Stomach smooth muscle (tissue), 2 donors: ENCODE measurements around the gene ZFX.
"Not testable (repeated sequence)": the region's sequence is repeated elsewhere in the genome, so short reads cannot be mapped to it uniquely, and the experiment has no call there.

Source experiments
- H3K27ac ChIP-seq: one replicate; pipeline ENCODE4 v1.7.0; 2013; ENCODE audit warnings: mild to moderate bottlenecking, low read length, inconsistent platforms
- H3K27me3 ChIP-seq, 2 donors: one replicate each; pipeline ENCODE4 v1.7.0; 2013; ENCODE audit warnings: low read length in 2 of 2; ENCODE audit not compliant: insufficient read depth in 2 of 2, control insufficient read depth in 1 of 2
- H3K36me3 ChIP-seq, 2 donors: one replicate each; pipeline ENCODE4 v1.7.0; 2013; ENCODE audit warnings: low read length in 2 of 2; ENCODE audit not compliant: control insufficient read depth in 2 of 2, insufficient read depth in 2 of 2
- H3K4me1 ChIP-seq: one replicate; pipeline ENCODE4 v1.7.0; 2013; ENCODE audit warnings: low read length; ENCODE audit not compliant: control insufficient read depth, insufficient read depth
- H3K4me3 ChIP-seq, 2 donors: one replicate each; pipeline ENCODE4 v1.7.0; 2013; ENCODE audit warnings: low read length in 2 of 2
- H3K9ac ChIP-seq, 2 donors: one replicate each; pipeline ENCODE4 v1.7.0; 2013; ENCODE audit warnings: low read length in 2 of 2, mild to moderate bottlenecking in 1 of 2
- H3K9me3 ChIP-seq, 2 donors: one replicate each; pipeline ENCODE4 v1.7.0; 2013; ENCODE audit warnings: low read length in 2 of 2; ENCODE audit not compliant: control insufficient read depth in 2 of 2
- donor health status: healthy.
- donor health status: Pancreatic carcinoma.

The ZFX gene

DNA sequence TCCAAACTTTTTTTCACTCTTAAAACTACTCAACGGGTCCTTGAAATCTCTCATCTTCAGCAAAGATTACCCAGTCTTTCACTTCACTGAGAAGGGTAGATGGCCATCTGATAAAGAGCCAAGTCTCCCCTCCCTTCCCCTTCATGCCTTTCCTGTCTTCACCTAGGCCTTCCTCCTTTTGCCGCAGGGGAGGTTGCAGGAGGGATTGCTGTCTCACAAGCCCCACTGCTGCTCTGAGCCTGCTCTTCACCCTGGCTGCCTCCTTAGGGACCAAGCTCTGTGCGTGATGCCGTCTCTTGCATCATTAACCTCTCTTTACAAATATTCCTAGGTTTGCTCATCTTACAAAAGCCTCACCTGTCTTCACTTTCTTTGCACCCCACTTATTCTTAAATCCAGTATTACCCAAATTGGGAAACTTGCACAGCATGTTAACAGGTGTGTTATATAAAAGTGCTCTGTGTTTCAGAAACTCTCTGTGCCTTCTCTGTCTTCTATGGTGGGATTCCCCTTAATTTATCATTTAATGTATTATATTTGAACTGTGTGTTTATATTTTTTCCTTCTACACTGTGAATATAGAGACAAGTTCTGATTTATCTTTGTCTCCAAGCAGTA, 3.8 kb downstream of the ZFX start:
- no peaks in the 10 kb centered on the region for H3K36me3 ChIP-seq
- no peaks in the 10 kb centered on the region for H3K27me3 ChIP-seq
- H3K4me1 ChIP-seq = peaks cover 23% of the 10 kb centered on the region
- no peak overlapping the region for H3K9ac ChIP-seq
- peak overlapping the region; percentile 21 to 24 for H3K4me3 ChIP-seq
- H3K27ac ChIP-seq = peak overlapping the region; percentile 12
- H3K9me3 ChIP-seq = no peaks in the 10 kb centered on the region

DNA sequence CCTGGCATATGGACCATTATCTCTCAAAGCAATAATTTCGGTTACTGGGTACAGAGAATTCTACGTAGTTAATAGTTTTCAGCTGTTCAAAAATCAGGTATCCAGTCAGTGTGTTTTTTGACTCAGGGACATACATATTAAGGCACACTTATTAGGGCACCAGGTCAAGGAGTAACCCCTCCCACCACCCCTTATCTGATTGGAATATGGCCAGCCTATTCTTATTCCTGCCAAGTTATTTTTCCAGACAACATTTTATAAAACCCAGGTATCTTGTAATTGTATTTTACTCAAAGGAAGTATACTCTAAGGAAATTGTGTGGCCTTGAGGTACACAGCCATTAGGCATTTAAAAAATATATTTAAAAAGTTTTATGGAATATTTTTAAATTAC, 4.3 kb downstream of the ZFX start:
- Histone ChIP-seq H3K9me3 (no peaks in the 10 kb centered on the region), H3K4me3 (no peak overlapping the region), H3K4me1 (peaks cover 23% of the 10 kb centered on the region), H3K27ac (no peak overlapping the region), H3K9ac (no peak overlapping the region), H3K36me3 (no peaks in the 10 kb centered on the region), H3K27me3 (no peaks in the 10 kb centered on the region)

DNA sequence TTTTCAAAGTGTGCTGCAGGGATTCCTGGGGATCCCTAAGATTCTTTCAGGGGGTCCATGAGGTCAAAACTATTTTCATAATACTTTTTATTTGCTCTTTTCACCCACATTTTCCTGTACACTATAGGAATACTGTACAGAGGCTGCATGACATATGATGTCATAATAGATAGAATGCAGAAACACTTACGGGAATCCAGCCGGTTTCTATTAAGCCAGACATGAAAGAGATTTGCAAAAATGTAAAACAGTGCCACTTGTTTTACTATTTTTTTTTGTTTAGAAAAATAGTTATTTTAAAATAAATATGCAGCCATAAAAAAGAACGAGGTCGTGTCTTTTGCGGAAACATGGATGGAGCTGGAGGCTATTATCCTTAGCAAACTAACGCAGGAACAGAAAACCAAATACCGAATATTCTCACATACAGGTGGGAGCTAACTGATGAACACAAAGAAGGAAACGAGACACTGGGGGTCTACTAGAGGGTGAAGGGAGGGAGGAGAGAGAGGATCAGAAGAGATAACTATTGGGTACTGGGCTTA, 5.0 kb downstream of the ZFX start:
- Histone ChIP-seq H3K36me3 (no peaks in the 10 kb centered on the region), H3K27ac (no peak overlapping the region), H3K4me3 (no peak overlapping the region), H3K4me1 (peaks cover 23% of the 10 kb centered on the region), H3K9me3 (no peaks in the 10 kb centered on the region), H3K27me3 (no peaks in the 10 kb centered on the region), H3K9ac (peak overlapping the region in 1 of 2 donors; percentile 38)

DNA sequence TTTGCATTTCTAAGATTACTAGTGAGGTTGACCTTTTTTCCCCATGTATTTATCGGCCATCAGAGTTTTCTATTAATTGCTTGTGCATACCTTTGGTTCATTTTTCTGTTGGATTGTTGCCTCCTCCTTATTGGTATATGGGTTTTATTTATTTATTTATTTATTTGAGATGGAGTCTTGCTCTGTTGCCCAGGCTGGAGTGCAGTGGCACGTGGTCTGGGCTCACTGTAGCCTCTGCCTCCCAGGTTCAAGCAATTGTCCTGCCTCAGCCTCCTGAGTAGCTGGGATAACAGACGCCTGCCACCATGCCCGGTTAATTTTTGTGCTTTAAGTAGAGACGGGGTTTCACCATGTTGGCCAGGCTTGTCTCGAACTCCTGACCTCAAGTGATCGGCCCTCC, 6.2 kb downstream of the ZFX start:
- H3K9ac ChIP-seq, H3K27me3 ChIP-seq, H3K27ac ChIP-seq, H3K9me3 ChIP-seq, H3K36me3 ChIP-seq, H3K4me3 ChIP-seq: not testable (repeated sequence)
- peaks cover 23% of the 10 kb centered on the region for H3K4me1 ChIP-seq

DNA sequence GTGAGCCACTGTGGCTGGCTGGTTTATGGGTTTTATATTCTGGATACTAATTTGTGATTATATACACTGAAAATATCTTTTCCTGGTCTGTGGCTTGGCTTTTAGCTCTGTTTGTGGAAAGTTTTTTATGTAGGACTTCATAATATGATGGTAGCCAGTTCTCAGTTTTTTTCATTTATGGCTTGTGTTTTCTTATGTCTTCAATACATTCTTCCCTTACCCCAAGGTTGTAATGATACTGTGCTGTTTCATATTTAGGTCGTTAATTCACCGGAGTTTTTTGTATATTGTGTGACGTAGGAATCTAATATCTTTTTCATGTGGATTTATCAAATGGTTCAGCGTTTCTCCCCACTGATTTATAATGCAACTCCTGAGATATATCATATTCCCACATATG, 6.6 kb downstream of the ZFX start:
- no peaks in the 10 kb centered on the region for H3K36me3 ChIP-seq
- no peaks in the 10 kb centered on the region for H3K27me3 ChIP-seq
- H3K4me1 ChIP-seq = peaks cover 21% of the 10 kb centered on the region
- H3K9me3 ChIP-seq = no peaks in the 10 kb centered on the region
- H3K9ac ChIP-seq = no peak overlapping the region
- no peak overlapping the region for H3K27ac ChIP-seq
- no peak overlapping the region for H3K4me3 ChIP-seq

DNA sequence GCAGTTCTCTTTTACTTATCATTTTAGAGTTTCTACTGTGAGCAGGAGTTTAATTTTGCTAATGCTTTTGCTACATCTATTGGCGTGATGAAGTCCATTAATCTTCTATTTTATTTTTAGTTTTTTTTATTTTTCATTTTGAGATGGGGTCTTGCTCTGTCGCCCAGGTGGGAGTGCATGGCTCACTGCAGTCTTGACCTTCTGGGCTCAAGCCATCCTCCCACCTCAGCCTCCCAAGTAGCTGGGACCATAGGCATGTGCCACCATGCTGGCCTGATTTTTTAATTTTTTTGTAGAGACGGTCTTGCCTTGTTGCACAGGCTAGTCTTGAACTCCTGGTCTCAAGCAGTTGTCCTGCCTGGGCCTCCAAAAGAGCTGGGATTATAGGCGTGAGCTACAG, 9.4 kb downstream of the ZFX start:
- H3K27ac ChIP-seq = no peak overlapping the region
- H3K4me1 ChIP-seq = peaks cover 13% of the 10 kb centered on the region
- no peak overlapping the region for H3K4me3 ChIP-seq
- H3K9me3 ChIP-seq = no peaks in the 10 kb centered on the region
- no peak overlapping the region for H3K9ac ChIP-seq
- no peaks in the 10 kb centered on the region for H3K27me3 ChIP-seq
- H3K36me3 ChIP-seq = no peaks in the 10 kb centered on the region

DNA sequence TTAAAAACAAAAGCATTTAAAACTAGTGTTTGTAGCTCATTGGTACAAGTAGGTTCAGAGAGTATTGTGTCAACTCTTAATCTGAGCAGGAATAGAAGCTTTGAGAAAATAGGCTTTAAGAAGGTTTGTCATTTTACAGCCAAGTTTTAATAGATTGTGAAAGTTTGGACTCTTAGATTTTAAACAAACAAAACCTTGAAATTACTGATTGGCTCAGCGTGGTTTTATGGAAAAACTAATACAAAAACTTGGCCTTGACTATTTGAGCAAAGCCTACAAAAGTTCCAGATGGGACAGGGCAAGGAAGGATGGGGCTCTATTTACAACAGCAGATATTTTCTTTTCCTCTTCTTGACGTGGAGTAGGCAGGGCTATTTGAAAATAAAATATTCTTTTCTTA, 16.5 kb downstream of the ZFX start:
- Histone ChIP-seq H3K4me3 (no peak overlapping the region), H3K9ac (no peak overlapping the region), H3K36me3 (no peaks in the 10 kb centered on the region), H3K9me3 (no peaks in the 10 kb centered on the region), H3K27ac (no peak overlapping the region), H3K27me3 (no peaks in the 10 kb centered on the region), H3K4me1 (peaks cover 10% of the 10 kb centered on the region)

DNA sequence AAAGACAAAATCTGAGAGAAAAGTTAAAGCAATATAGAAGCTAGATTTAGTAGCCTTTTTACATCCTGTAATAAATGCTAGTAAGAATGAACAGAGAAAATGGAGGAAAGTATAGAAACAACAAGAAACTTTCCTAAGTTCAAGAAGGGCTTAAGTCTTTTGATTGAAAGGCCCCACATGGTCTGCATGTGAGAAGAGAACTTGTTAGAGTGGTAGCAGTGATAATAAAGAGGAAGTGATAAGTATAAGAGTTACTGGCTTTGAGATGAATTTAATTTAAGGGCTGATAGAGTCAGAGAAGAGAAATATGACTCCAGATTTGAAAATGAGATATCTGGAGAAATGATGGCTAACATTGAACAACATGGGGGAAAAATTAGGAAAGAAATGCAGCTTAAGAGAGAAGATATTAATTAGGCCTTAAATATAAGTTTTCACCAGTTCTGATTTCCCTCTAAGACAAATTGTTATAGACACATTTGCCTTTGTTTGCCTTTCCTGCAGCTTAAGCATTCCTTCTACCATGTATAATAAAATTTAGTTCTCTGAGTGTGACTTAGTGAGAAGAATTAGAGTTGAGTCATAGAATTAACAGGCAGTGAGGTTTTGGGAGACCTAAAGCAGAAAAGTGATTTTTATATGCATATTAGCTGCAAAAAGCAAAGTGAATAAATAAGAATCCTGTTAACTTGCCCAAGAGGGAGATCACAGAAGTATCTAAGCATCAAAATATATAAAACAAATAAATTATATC, 18.4 kb downstream of the ZFX start:
- Histone ChIP-seq H3K4me3 (no peak overlapping the region), H3K27me3 (no peaks in the 10 kb centered on the region), H3K27ac (no peak overlapping the region), H3K9ac (no peak overlapping the region), H3K4me1 (peaks cover 5% of the 10 kb centered on the region), H3K9me3 (no peaks in the 10 kb centered on the region), H3K36me3 (no peaks in the 10 kb centered on the region)

DNA sequence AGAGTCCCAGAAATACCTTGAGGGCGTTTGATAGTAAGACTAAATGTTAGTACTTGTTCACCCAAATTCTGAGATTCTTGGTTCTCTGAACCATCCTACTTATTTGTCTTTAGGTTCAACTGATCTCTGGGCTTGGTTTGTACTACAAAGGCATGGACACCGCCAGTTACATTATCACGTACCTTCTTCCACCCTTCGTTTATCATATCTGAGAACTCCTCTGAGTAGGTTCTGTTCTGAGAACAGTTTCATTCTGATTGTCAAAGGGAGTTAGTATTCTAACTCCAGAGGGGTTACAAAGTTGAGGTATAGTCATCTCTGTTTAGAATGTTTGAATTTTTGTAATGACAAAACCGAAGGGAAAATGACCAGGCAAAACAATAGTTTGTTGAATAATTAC, 19.3 kb downstream of the ZFX start:
- Histone ChIP-seq H3K4me3 (no peak overlapping the region), H3K9me3 (no peaks in the 10 kb centered on the region), H3K27ac (no peak overlapping the region), H3K9ac (no peak overlapping the region), H3K4me1 (peaks cover 5% of the 10 kb centered on the region), H3K36me3 (peaks cover 0 to 2% of the 10 kb centered on the region in 2 donors), H3K27me3 (no peaks in the 10 kb centered on the region)

DNA sequence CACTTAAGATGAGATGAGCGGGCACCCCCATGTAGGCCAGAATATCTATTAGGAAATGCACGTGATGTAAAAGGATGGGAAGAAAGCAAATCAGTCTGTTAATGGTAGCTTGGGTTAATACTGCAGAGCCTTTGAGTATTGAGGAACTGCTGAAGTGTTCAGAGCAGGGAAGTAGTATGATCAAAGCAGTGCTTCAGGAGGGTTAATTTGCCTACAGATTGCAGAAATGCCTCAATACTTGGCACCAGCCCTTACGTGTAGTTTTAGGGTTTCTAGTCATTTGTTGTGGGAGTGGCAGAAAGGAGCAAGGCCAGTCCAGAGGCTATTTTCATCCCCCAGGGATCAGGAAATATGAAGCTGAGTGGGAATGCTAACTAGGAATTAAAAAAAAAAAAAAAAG, 19.7 kb downstream of the ZFX start:
- Histone ChIP-seq H3K9ac (no peak overlapping the region), H3K27me3 (no peaks in the 10 kb centered on the region), H3K4me3 (no peak overlapping the region), H3K36me3 (peaks cover 0 to 2% of the 10 kb centered on the region in 2 donors), H3K9me3 (no peaks in the 10 kb centered on the region), H3K27ac (no peak overlapping the region), H3K4me1 (peaks cover 5% of the 10 kb centered on the region)
